GM11168 (cell line): ENCODE data around the gene TNS3.
"Not testable (repeated sequence)": the region's sequence is repeated elsewhere in the genome, so short reads cannot be mapped to it uniquely, and the experiment has no call there.

Experiments used
- in situ Hi-C: fragments of 300-500 bp; cut with MboI; formaldehyde crosslinking; loops from one replicate; pipeline ENCODE4 v1.12.0; 2022; ENCODE audit warnings: low sequenced_read_pairs; ENCODE audit not compliant: unreplicated experiment

TNS3 gene

GRCh38 chr7:47546171-47546570 is 35.7 kb downstream of the TNS3 start:
- in situ Hi-C loops: no loop called here

- in situ Hi-C loops: no loop called here
These were observed 37.5 kb downstream of the TNS3 start for GRCh38 chr7:47544416-47544815.

GRCh38 chr7:47543714-47544113 is 38.2 kb downstream of the TNS3 start:
- in situ Hi-C loops: no loop called here

GRCh38 chr7:47543056-47543455 is 38.9 kb downstream of the TNS3 start:
- in situ Hi-C loops: no loop called here

GRCh38 chr7:47542051-47542450 is 39.9 kb downstream of the TNS3 start:
- in situ Hi-C loops: no loop called here

GRCh38 chr7:47541485-47541884 is 40.4 kb downstream of the TNS3 start:
- in situ Hi-C loops: not testable (repeated sequence)

GRCh38 chr7:47540387-47541350 is 41.2 kb downstream of the TNS3 start:
- in situ Hi-C loops: no loop called here

- in situ Hi-C loops: no loop called here
These were observed 41.9 kb downstream of the TNS3 start for GRCh38 chr7:47540053-47540386.

GRCh38 chr7:47539398-47540052 is 42.4 kb downstream of the TNS3 start:
- in situ Hi-C loops: no loop called here

- in situ Hi-C loops: no loop called here
These were observed 43.0 kb downstream of the TNS3 start for GRCh38 chr7:47538846-47539311.

GRCh38 chr7:47537716-47538675 is 43.9 kb downstream of the TNS3 start:
- in situ Hi-C loops: no loop called here

- in situ Hi-C loops: no loop called here
These were observed 45.0 kb downstream of the TNS3 start for GRCh38 chr7:47536661-47537611.

GRCh38 chr7:47535704-47536628 is 45.9 kb downstream of the TNS3 start:
- in situ Hi-C loops: no loop called here

GRCh38 chr7:47535035-47535703 is 46.7 kb downstream of the TNS3 start:
- in situ Hi-C loops: no loop called here

- in situ Hi-C loops: no loop called here
These were observed 47.4 kb downstream of the TNS3 start for GRCh38 chr7:47534322-47535034.

GRCh38 chr7:47531584-47532492 is 50.1 kb downstream of the TNS3 start:
- in situ Hi-C loops: no loop called here
